Left ventricle myocardium inferior (tissue), 1 donor: ENCODE data around the gene CACNG3. TPM values are rescaled to one million over a fixed set of nuclear protein-coding genes. Genes with fewer than 3 reads are reported as not detected.

Source experiments
- DNase-seq: peaks from one replicate; pipeline ENCODE4 v3.0.0-alpha.2; 2020
- H3K27ac ChIP-seq: fragments of 200-600 bp; replicated peaks from 2 replicates; pipeline ENCODE4 v1.8.0; 2021
- H3K27me3 ChIP-seq: fragments of 200-600 bp; 2 replicates; pipeline ENCODE4 v1.8.0; 2021; ENCODE audit warnings: low read depth
- H3K36me3 ChIP-seq: fragments of 200-600 bp; 2 replicates; pipeline ENCODE4 v1.8.0; 2021
- H3K4me1 ChIP-seq: fragments of 200-600 bp; 2 replicates; pipeline ENCODE4 v1.8.0; 2021
- H3K4me3 ChIP-seq: fragments of 200-600 bp; 2 replicates; pipeline ENCODE4 v1.8.0; 2021; ENCODE audit warnings: mild to moderate bottlenecking, moderate library complexity
- H3K9me3 ChIP-seq: fragments of 200-600 bp; replicated peaks from 2 replicates; pipeline ENCODE4 v1.8.0; 2021
- intact Hi-C: fragments of 100-400 bp; cut with micrococcal nuclease; formaldehyde crosslinking; loops from one replicate; pipeline ENCODE4 v1.11.0; 2022
- total RNA-seq: library from RNA; stranded (reverse); fragmentation: NEBNext Ultra II Directional; extraction: Animal tissue kit (Norgen Biotek cat#: 25700); gene quantifications from one replicate; pipeline ENCODE4 v1.2.1, GENCODE V29; 2021
- TF ChIP-seq, protein P1 (sequence below): fragments of 200-600 bp; IDR thresholded peaks from 2 replicates; pipeline ENCODE4 v1.8.0; 2021; ENCODE audit warnings: antibody characterized with exemption, mild to moderate bottlenecking, borderline replicate concordance
- donor health status: DM: no; HTN: yes; CAD: no; lungs with severe emphysema.

Gene CACNG3
- total RNA-seq, 1 donor from 2014 or later = not detected

DNA sequence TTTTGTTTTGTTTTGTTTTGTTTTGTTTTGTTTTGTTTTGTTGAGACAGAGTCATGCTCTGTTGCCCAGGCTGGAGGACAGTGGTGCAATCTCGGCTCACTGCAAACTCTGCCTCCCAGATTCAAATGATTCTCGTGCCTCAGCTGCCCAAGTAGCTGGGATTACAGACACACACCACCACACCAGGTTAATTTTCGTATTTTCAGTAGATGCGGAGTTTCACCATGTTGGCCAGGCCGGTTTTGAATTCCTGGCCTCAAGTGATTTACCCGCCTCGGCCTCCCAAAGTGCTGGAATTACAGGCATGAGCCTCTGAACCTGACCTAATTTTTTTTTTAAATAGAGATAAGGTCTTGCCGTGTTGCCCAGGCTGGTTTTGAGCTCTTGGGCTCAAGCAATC is 46.5 kb downstream of the CACNG3 start:
- intact Hi-C loops = no loop called here
- Histone ChIP-seq H3K4me3 (no peak overlapping the region), H3K27ac (no peak overlapping the region), H3K27me3 (peaks cover 69% of the 10 kb centered on the region), H3K4me1 (no peaks in the 10 kb centered on the region), H3K9me3 (no peaks in the 10 kb centered on the region), H3K36me3 (no peaks in the 10 kb centered on the region)
- DNase-seq = no peak
- TF ChIP-seq, protein P1, sequence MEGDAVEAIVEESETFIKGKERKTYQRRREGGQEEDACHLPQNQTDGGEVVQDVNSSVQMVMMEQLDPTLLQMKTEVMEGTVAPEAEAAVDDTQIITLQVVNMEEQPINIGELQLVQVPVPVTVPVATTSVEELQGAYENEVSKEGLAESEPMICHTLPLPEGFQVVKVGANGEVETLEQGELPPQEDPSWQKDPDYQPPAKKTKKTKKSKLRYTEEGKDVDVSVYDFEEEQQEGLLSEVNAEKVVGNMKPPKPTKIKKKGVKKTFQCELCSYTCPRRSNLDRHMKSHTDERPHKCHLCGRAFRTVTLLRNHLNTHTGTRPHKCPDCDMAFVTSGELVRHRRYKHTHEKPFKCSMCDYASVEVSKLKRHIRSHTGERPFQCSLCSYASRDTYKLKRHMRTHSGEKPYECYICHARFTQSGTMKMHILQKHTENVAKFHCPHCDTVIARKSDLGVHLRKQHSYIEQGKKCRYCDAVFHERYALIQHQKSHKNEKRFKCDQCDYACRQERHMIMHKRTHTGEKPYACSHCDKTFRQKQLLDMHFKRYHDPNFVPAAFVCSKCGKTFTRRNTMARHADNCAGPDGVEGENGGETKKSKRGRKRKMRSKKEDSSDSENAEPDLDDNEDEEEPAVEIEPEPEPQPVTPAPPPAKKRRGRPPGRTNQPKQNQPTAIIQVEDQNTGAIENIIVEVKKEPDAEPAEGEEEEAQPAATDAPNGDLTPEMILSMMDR = no peak

DNA sequence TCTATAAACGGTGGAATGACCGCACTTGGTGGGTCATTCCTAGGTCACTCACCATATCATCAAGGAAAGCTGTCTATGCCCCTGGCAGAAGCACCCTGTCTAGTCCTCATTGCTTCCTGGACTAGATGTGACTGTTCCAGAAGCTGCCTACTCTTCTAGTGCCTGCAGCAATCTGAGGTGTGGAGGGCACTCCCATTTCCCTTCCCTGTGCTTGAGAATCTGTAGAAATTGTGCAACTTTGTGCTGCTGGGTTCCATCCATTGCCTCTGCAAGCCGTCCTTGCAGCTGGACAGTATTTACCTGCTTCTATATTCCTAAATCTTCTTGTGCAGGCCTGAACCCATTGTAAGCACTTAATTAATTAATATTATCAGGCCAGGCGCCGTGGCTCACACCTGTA is 52.1 kb downstream of the CACNG3 start:
- H3K27me3 ChIP-seq = peaks cover 83% of the 10 kb centered on the region
- H3K4me3 ChIP-seq = no peak overlapping the region
- no peak for DNase-seq
- TF ChIP-seq, protein P1 = no peak
- no peaks in the 10 kb centered on the region for H3K9me3 ChIP-seq
- H3K27ac ChIP-seq = no peak overlapping the region
- H3K36me3 ChIP-seq = no peaks in the 10 kb centered on the region
- no peaks in the 10 kb centered on the region for H3K4me1 ChIP-seq
- intact Hi-C loops = no loop called here

DNA sequence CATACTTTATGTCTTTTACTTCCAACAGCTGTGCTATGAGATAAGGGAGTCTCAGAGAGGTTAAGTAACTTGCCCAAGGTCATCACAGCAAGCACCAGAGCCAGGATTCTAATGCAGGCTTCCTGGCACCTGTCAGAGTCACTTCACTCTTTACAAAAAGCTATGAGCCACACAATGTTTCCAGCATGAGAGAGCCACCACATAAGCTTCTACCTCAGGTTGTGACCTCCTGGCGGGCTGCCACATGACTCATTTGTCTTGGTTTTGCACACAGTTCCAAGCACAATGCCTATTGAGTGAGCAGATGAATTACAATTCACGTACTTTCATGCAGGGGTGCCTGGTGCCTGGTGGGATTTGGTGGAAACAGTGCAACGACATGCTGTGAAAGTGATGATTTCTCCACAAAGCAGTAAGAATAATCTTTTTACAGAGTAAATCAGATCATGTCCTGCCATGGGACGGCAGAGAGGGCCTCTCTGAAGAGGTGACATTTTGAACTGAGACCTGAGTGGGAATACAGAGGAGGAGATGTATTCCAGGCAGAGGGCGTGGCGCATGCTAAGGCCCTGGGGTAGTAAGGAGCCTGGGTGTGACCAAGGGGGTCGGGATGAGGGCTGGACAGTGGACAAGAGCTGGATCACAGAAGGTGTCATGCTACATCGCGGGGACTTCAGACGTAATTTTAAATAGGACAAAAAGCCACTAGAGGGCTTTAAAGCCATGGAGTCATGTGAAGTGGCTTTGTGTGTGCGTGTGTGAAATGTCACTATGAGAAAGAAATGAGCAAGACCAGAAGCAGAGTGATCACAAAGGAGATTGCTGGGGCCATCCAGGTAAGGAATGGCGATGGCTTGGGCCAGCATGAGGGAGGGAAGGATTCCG is 53.4 kb downstream of the CACNG3 start:
- Histone ChIP-seq H3K27me3 (peaks cover 74% of the 10 kb centered on the region), H3K4me3 (no peak overlapping the region), H3K36me3 (no peaks in the 10 kb centered on the region), H3K27ac (no peak overlapping the region), H3K4me1 (no peaks in the 10 kb centered on the region), H3K9me3 (no peaks in the 10 kb centered on the region)
- DNase-seq = no peak
- intact Hi-C loops = no loop called here
- TF ChIP-seq, protein P1 = no peak

DNA sequence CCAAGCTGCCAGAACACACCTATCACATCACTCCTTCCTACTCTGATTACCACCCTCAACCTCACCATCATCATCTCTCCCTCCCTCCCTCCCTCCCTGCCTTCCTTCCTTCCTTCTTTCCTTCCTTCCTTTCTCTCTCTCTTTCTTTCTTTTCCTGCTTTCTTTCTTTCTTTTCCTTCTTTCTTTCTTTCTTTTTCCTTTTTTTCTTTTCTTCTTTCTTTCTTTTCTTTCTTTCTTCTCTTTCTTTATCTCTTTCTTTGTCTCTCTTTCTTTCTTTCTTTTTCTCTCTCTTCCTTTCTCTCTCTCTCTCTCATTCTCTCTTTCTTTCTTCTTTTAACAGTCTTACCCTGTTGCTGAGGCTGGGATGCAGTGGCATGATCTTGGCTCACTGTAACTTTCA is 59.2 kb downstream of the CACNG3 start:
- H3K9me3 ChIP-seq = no peaks in the 10 kb centered on the region
- no peaks in the 10 kb centered on the region for H3K36me3 ChIP-seq
- H3K4me3 ChIP-seq = no peak overlapping the region
- DNase-seq = no peak
- intact Hi-C loops = no loop called here
- TF ChIP-seq, protein P1 = no peak
- H3K4me1 ChIP-seq = no peaks in the 10 kb centered on the region
- peaks cover 70% of the 10 kb centered on the region for H3K27me3 ChIP-seq
- H3K27ac ChIP-seq = no peak overlapping the region

DNA sequence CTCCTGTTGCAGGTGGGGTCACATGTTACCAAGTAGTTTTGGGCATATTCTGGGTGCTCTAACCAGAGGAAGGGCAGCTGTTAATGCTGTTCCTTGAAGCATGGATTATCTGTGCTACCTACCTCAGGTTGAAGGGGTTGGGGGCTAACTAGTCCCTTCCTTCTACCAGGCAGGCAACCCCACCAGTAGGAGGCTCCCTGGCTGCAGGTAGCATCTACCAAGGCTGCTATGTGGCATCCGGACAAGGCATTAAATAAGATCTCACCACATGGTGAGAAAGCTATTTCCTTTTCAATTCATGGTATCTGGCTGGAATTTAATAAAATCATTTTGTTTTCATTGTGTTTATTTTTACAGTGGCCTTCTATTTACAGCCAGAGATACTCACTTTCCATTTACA is 62.5 kb downstream of the CACNG3 start:
- Histone ChIP-seq H3K27me3 (peaks cover 79% of the 10 kb centered on the region), H3K4me3 (no peak overlapping the region), H3K9me3 (no peaks in the 10 kb centered on the region), H3K27ac (no peak overlapping the region), H3K36me3 (no peaks in the 10 kb centered on the region), H3K4me1 (no peaks in the 10 kb centered on the region)
- intact Hi-C loops = no loop called here
- DNase-seq = no peak
- TF ChIP-seq, protein P1 = no peak
